CD4-positive, alpha-beta memory T cell (primary cell): ENCODE measurements around the gene PLPPR3. TPM values are rescaled to one million over a fixed set of nuclear protein-coding genes. Genes with fewer than 3 reads are reported as not detected.

ENCODE experiments used
- CTCF ChIA-PET: fragments of 350-600 bp; sonication (Branson Sonifier 250); formaldehyde crosslinking; loops from one replicate; lab custom pipeline; 2021; ENCODE audit warnings: inconsistent platforms; ENCODE audit not compliant: partially characterized antibody; lab: Charles Lee
- POLR2A ChIA-PET: fragments of 350-600 bp; sonication (Branson Sonifier 250); formaldehyde crosslinking; loops from one replicate; lab custom pipeline; 2021; ENCODE audit not compliant: partially characterized antibody; lab: Charles Lee
- DNase-seq, 5 donors: peaks; one replicate each; pipeline versions ENCODE4 v3.0.0 to v3.0.0-alpha.2; 2020 to 2022; ENCODE audit warnings: mixed read lengths in 1 of 5
- H3K27ac ChIP-seq: one replicate; pipeline ENCODE4 v1.7.0; 2013; ENCODE audit warnings: low read depth, low read length
- H3K27me3 ChIP-seq: 2 replicates; pipeline ENCODE4 v1.7.0; 2013; ENCODE audit warnings: mild to moderate bottlenecking, low read length, moderate library complexity; ENCODE audit not compliant: insufficient read depth
- H3K36me3 ChIP-seq: 2 replicates; pipeline ENCODE4 v1.7.0; 2013; ENCODE audit warnings: mild to moderate bottlenecking, low read length, moderate library complexity; ENCODE audit not compliant: insufficient read depth
- H3K4me1 ChIP-seq: 2 replicates; pipeline ENCODE4 v1.7.0; 2013; ENCODE audit warnings: mild to moderate bottlenecking, low read length, moderate library complexity; ENCODE audit not compliant: insufficient read depth
- H3K4me3 ChIP-seq, 2 donors: one replicate each; pipeline ENCODE4 v1.7.0; 2013; ENCODE audit warnings: low read length in 2 of 2, mild to moderate bottlenecking in 1 of 2
- H3K9me3 ChIP-seq, 2 donors: one replicate each; pipeline ENCODE4 v1.7.0; 2013; ENCODE audit warnings: low read length in 2 of 2, control low read depth in 1 of 2; ENCODE audit not compliant: control insufficient read depth in 1 of 2
- H3K27ac Mint-ChIP-seq, 7 donors: one replicate each; pipeline ENCODE4 v1.8.0; 2020 to 2021; ENCODE audit warnings: mixed read lengths in 7 of 7, mild to moderate bottlenecking in 6 of 7, inconsistent platforms in 3 of 7, moderate library complexity in 3 of 7
- H3K27me3 Mint-ChIP-seq, 2 donors: one replicate each; pipeline ENCODE4 v1.8.0; 2020 to 2021; ENCODE audit warnings: mixed read lengths in 2 of 2
- H3K36me3 Mint-ChIP-seq, 2 donors: one replicate each; pipeline ENCODE4 v1.8.0; 2020 to 2021; ENCODE audit warnings: mixed read lengths in 2 of 2, inconsistent platforms in 1 of 2, mild to moderate bottlenecking in 1 of 2
- H3K4me1 Mint-ChIP-seq, 4 donors: one replicate each; pipeline ENCODE4 v1.8.0; 2020 to 2021; ENCODE audit warnings: mixed read lengths in 4 of 4, mild to moderate bottlenecking in 1 of 4
- H3K4me3 Mint-ChIP-seq, 8 donors: one replicate each; pipeline ENCODE4 v1.8.0; 2020 to 2021; ENCODE audit warnings: mixed read lengths in 8 of 8, mild to moderate bottlenecking in 7 of 8, moderate library complexity in 6 of 8, inconsistent platforms in 3 of 8
- H3K9me3 Mint-ChIP-seq, 8 donors: one replicate each; pipeline ENCODE4 v1.8.0; 2020 to 2021; ENCODE audit warnings: mixed read lengths in 8 of 8, mild to moderate bottlenecking in 5 of 8, inconsistent platforms in 3 of 8, moderate library complexity in 1 of 8
- intact Hi-C: fragments of 100-400 bp; cut with micrococcal nuclease; formaldehyde crosslinking; loops from one replicate; pipeline ENCODE4 v1.15.1; 2023
- polyA plus RNA-seq, 2 donors: library from polyadenylated mRNA; unstranded; fragments of 300-500 nt; fragmentation: Illumina TruSeq; gene quantifications; one replicate each; pipeline ENCODE4 v1.2.3, GENCODE V29; 2021
- total RNA-seq, 2 experiments: library from RNA; stranded (reverse); gene quantifications; one replicate each; pipeline ENCODE4 v1.2.3, GENCODE V29; 2021

Gene PLPPR3
- total and polyA plus RNA-seq, 4 experiments from 2014 or later = not detected

- ChIA-PET POLR2A (interaction anchor here (3.6 to 6.4 kb wide), 2 partner anchors 41 to 50 kb away, joined by 16 to 86 read pairs; partner anchors contain the start of gene KISS1R), CTCF (interaction anchor here (5.6 kb wide), 1 partner anchor 53 kb away, joined by 119 read pairs; no protein-coding TSS in a partner anchor)
- intact Hi-C loops = no loop called here
- no peaks in the 10 kb centered on the region for H3K27me3 ChIP-seq
- H3K36me3 ChIP-seq = peaks cover 7% of the 10 kb centered on the region
- no peak overlapping the region for H3K4me3 ChIP-seq
- Mint-ChIP-seq H3K9me3 (peaks cover 0 to 12% (median 0%) of the 10 kb centered on the region in 8 donors), H3K4me1 (peaks cover 4 to 30% (median 16%) of the 10 kb centered on the region in 4 donors), H3K27ac (peak overlapping the region in 2 of 7 donors; percentile 57 to 67), H3K27me3 (no peaks in the 10 kb centered on the region), H3K4me3 (no peak overlapping the region), H3K36me3 (peaks cover 7 to 26% of the 10 kb centered on the region in 2 donors)
- no peak for DNase-seq
- no peak overlapping the region for H3K27ac ChIP-seq
- H3K4me1 ChIP-seq = peaks cover 22% of the 10 kb centered on the region
- no peaks in the 10 kb centered on the region for H3K9me3 ChIP-seq
These were observed 46.2 kb upstream of the PLPPR3 start for GRCh38 chr19:867855-868457.

DNA sequence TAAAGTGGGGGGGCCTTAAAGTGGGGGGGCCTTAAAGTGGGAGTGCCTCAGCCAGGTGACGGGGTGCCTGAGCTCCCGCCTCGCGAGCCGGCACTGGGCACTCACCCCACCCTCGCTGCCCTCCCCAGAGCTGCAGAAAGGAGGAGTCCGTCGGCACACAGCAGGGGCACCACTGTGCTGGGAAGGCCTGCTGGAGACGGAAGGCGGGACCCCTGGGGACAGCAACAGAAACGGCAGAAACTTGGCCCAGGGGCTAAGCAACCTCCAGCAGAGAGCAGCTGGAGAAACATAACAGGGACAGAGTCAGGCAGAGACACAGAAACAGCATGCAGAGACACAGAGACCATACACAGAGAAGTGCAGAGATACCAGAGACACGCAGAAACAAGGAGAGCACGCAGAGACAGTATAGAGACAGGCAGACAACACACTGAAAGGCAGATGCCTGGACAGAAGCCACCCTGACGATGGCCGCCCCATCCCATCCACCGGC, 45.6 kb upstream of the PLPPR3 start:
- Mint-ChIP-seq H3K4me1 (peaks cover 5 to 31% (median 17%) of the 10 kb centered on the region in 4 donors), H3K27ac (peak overlapping the region in 4 of 7 donors; percentile 19 to 67 (median 46)), H3K9me3 (peaks cover 0 to 9% (median 0%) of the 10 kb centered on the region in 8 donors), H3K36me3 (peaks cover 7 to 23% of the 10 kb centered on the region in 2 donors), H3K4me3 (no peak overlapping the region), H3K27me3 (peaks cover 0 to 4% of the 10 kb centered on the region in 2 donors)
- H3K27ac ChIP-seq = no peak overlapping the region
- H3K36me3 ChIP-seq = peaks cover 7% of the 10 kb centered on the region
- H3K4me3 ChIP-seq = no peak overlapping the region
- CTCF ChIA-PET = interaction anchor here (5.6 kb wide), 1 partner anchor 54 kb away, joined by 119 read pairs; no protein-coding TSS in a partner anchor
- POLR2A ChIA-PET = interaction anchor here (3.6 to 6.4 kb wide), 2 partner anchors 42 to 51 kb away, joined by 16 to 86 read pairs; partner anchors contain the start of gene KISS1R
- H3K4me1 ChIP-seq = peaks cover 26% of the 10 kb centered on the region
- intact Hi-C loops = no loop called here
- H3K9me3 ChIP-seq = no peaks in the 10 kb centered on the region
- no peaks in the 10 kb centered on the region for H3K27me3 ChIP-seq
- DNase-seq = no peak

- intact Hi-C loops = no loop called here
These were observed 45.1 kb upstream of the PLPPR3 start for GRCh38 chr19:866769-867300.

GRCh38 chr19:863315-863620, 41.5 kb upstream of the PLPPR3 start:
- Mint-ChIP-seq H3K27me3 (peaks cover 0 to 4% of the 10 kb centered on the region in 2 donors), H3K4me3 (peak overlapping the region; percentile 6 to 88 (median 71)), H3K36me3 (peaks cover 4 to 10% of the 10 kb centered on the region in 2 donors), H3K4me1 (peaks cover 5 to 23% (median 15%) of the 10 kb centered on the region in 4 donors), H3K9me3 (peaks cover 0 to 7% (median 0%) of the 10 kb centered on the region in 8 donors), H3K27ac (peak overlapping the region in 6 of 7 donors; percentile 29 to 95 (median 76))
- ChIA-PET CTCF (interaction anchor here (0.6 to 5.6 kb wide), 26 partner anchors 9 to 351 kb away, joined by 3 to 119 read pairs (median 4); partner anchors contain the start of genes CNN2, KISS1R, MED16 and R3HDM4), POLR2A (interaction anchor here (0.6 to 6.4 kb wide), 19 partner anchors 9 to 406 kb away, joined by 3 to 86 read pairs (median 4); partner anchors contain the start of genes CIRBP, KISS1R, MED16 and R3HDM4)
- peaks cover 3% of the 10 kb centered on the region for H3K27me3 ChIP-seq
- no peaks in the 10 kb centered on the region for H3K9me3 ChIP-seq
- H3K4me1 ChIP-seq = peaks cover 19% of the 10 kb centered on the region
- DNase-seq = no peak
- no peak overlapping the region for H3K27ac ChIP-seq
- H3K4me3 ChIP-seq = peak overlapping the region in 1 of 2 donors; percentile 24
- no peaks in the 10 kb centered on the region for H3K36me3 ChIP-seq
- intact Hi-C loops = loop anchor here (1.0 to 2.0 kb wide), 4 partner anchors 46 to 138 kb away; partner anchors contain the start of gene GRIN3B

More at GRCh38 chr19:866769-867300, 45.1 kb upstream of the PLPPR3 start:
- Histone ChIP-seq H3K9me3 (no peaks in the 10 kb centered on the region), H3K36me3 (peaks cover 7% of the 10 kb centered on the region), H3K4me1 (peaks cover 20% of the 10 kb centered on the region), H3K27ac (no peak overlapping the region), H3K4me3 (no peak overlapping the region), H3K27me3 (no peaks in the 10 kb centered on the region)
- peaks cover 0 to 9% (median 0%) of the 10 kb centered on the region in 8 donors for H3K9me3 Mint-ChIP-seq
- peaks cover 0 to 4% of the 10 kb centered on the region in 2 donors for H3K27me3 Mint-ChIP-seq
- H3K4me1 Mint-ChIP-seq = peaks cover 5 to 27% (median 15%) of the 10 kb centered on the region in 4 donors
- CTCF ChIA-PET = interaction anchor here (1.6 to 5.6 kb wide), 2 partner anchors 42 to 55 kb away, joined by 3 to 119 read pairs; no protein-coding TSS in a partner anchor
- peak overlapping the region in 1 of 7 donors; percentile 57 for H3K27ac Mint-ChIP-seq
- H3K4me3 Mint-ChIP-seq = no peak overlapping the region
- no peak for DNase-seq
- POLR2A ChIA-PET = interaction anchor here (3.6 to 6.4 kb wide), 2 partner anchors 42 to 51 kb away, joined by 16 to 86 read pairs; partner anchors contain the start of gene KISS1R
- peaks cover 7 to 22% of the 10 kb centered on the region in 2 donors for H3K36me3 Mint-ChIP-seq

- H3K36me3 Mint-ChIP-seq = peaks cover 4 to 10% of the 10 kb centered on the region in 2 donors
- H3K27me3 Mint-ChIP-seq = peaks cover 0 to 4% of the 10 kb centered on the region in 2 donors
- H3K4me1 Mint-ChIP-seq = peaks cover 5 to 23% (median 15%) of the 10 kb centered on the region in 4 donors
- intact Hi-C loops = loop anchor here (1.0 to 2.0 kb wide), 6 partner anchors 10 to 138 kb away; partner anchors contain the start of genes GRIN3B, MED16 and RNU6-9
- peak overlapping the region; percentile 29 to 95 (median 75) for H3K27ac Mint-ChIP-seq
- peak overlapping the region in 1 of 2 donors; percentile 32 for H3K4me3 ChIP-seq
- peaks cover 19% of the 10 kb centered on the region for H3K4me1 ChIP-seq
- peak overlapping the region; percentile 6 to 88 (median 73) for H3K4me3 Mint-ChIP-seq
- H3K27me3 ChIP-seq = peaks cover 3% of the 10 kb centered on the region
- peak; percentile 81 to 88 (median 82) for DNase-seq
- POLR2A ChIA-PET = interaction anchor here (0.8 to 6.4 kb wide), 13 partner anchors 9 to 406 kb away, joined by 3 to 86 read pairs (median 9); partner anchors contain the start of genes CIRBP, KISS1R, MED16 and R3HDM4
- H3K9me3 Mint-ChIP-seq = peaks cover 0 to 7% (median 0%) of the 10 kb centered on the region in 8 donors
- no peaks in the 10 kb centered on the region for H3K36me3 ChIP-seq
- CTCF ChIA-PET = interaction anchor here (0.8 to 5.6 kb wide), 12 partner anchors 8 to 351 kb away, joined by 3 to 119 read pairs (median 8); partner anchors contain the start of genes KISS1R, MED16, R3HDM4 and RNU6-9
- H3K27ac ChIP-seq = no peak overlapping the region
- H3K9me3 ChIP-seq = no peaks in the 10 kb centered on the region
These were observed 41.0 kb upstream of the PLPPR3 start for GRCh38 chr19:862581-863314.
